C4-2B (cell line): ENCODE measurements around the gene CALCOCO1.

Source experiments
- ZFX ChIP-seq: fragments of 450-650 bp; IDR thresholded peaks from 2 replicates; pipeline ENCODE4 v1.6.1; 2017
- TF ChIP-seq, protein P1 (sequence below): fragments of 450-650 bp; conservative IDR thresholded peaks from 2 replicates; pipeline ENCODE4 v1.5.1; 2017; ENCODE audit warnings: mild to moderate bottlenecking

DNA sequence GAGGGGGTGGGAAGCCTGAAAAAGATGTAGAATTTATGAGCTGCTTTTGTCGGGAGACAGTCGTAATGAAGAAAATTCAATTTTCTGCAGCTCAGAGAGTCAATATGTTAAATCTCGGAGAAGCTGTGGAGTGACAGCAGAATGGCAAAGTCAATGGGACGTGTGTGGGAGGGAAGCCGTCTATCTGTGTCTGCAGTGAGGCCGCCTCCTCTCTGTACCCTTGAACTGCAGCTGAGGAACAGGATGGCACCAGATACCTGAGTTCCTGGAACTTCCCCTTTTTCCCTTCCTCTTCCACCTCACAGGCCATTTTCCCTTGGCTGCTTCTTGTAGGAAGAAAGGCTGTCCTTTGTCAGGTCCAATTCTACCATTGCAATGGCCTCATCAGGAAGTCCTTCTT lies 9.3 kb upstream of the CALCOCO1 start:
- TF ChIP-seq, protein P1, sequence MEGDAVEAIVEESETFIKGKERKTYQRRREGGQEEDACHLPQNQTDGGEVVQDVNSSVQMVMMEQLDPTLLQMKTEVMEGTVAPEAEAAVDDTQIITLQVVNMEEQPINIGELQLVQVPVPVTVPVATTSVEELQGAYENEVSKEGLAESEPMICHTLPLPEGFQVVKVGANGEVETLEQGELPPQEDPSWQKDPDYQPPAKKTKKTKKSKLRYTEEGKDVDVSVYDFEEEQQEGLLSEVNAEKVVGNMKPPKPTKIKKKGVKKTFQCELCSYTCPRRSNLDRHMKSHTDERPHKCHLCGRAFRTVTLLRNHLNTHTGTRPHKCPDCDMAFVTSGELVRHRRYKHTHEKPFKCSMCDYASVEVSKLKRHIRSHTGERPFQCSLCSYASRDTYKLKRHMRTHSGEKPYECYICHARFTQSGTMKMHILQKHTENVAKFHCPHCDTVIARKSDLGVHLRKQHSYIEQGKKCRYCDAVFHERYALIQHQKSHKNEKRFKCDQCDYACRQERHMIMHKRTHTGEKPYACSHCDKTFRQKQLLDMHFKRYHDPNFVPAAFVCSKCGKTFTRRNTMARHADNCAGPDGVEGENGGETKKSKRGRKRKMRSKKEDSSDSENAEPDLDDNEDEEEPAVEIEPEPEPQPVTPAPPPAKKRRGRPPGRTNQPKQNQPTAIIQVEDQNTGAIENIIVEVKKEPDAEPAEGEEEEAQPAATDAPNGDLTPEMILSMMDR = no peak
- TF ChIP-seq ZFX = no peak
